Osteoblast (primary cell): Measurements from ENCODE around the gene JAG2. TPM values are rescaled to one million over a fixed set of nuclear protein-coding genes. Genes with fewer than 3 reads are reported as not detected.

Source experiments
- DNase-seq: peaks from one replicate; pipeline ENCODE4 v3.0.0; 2011; ENCODE audit warnings: low spot score, mixed read lengths; ENCODE audit not compliant: insufficient read length; ENCODE audit errors: missing footprints
- H2AFZ ChIP-seq: 2 replicates; pipeline ENCODE4 v1.6.0; 2011; ENCODE audit warnings: mild to moderate bottlenecking, low read length
- H3K27ac ChIP-seq: 2 replicates; pipeline ENCODE4 v1.5.1; 2011; ENCODE audit warnings: mild to moderate bottlenecking, low read depth, low read length, moderate library complexity
- H3K27me3 ChIP-seq: 2 replicates; pipeline ENCODE4 v1.6.0; 2012; ENCODE audit warnings: mild to moderate bottlenecking, control low read depth, inconsistent platforms, low read length, moderate library complexity; ENCODE audit not compliant: insufficient read depth
- H3K36me3 ChIP-seq: 2 replicates; pipeline ENCODE4 v1.5.1; 2011; ENCODE audit warnings: mild to moderate bottlenecking, low read length, control low read depth, moderate library complexity; ENCODE audit not compliant: insufficient read depth
- H3K4me1 ChIP-seq: 2 replicates; pipeline ENCODE4 v1.5.1; 2011; ENCODE audit warnings: mild to moderate bottlenecking, low read length, control low read depth, moderate library complexity; ENCODE audit not compliant: insufficient read depth
- H3K4me2 ChIP-seq: 2 replicates; pipeline ENCODE4 v1.6.0; 2011; ENCODE audit warnings: mild to moderate bottlenecking, low read length; ENCODE audit not compliant: insufficient read depth
- H3K4me3 ChIP-seq: fragments of 200-600 bp; sonication (generic); 3 replicates; pipeline ENCODE4 v1.5.1; 2012; ENCODE audit warnings: mild to moderate bottlenecking, low read length, inconsistent platforms; ENCODE audit not compliant: insufficient read depth
- H3K79me2 ChIP-seq: 2 replicates; pipeline ENCODE4 v1.6.0; 2012; ENCODE audit warnings: mild to moderate bottlenecking, low read length, control low read depth, inconsistent platforms; ENCODE audit not compliant: insufficient read depth
- H3K9me3 ChIP-seq: 2 replicates; pipeline ENCODE4 v1.5.1; 2011; ENCODE audit warnings: low read depth, low read length, control low read depth
- H4K20me1 ChIP-seq: 2 replicates; pipeline ENCODE4 v1.6.0; 2012; ENCODE audit warnings: mild to moderate bottlenecking, low read length, control low read depth; ENCODE audit not compliant: insufficient read depth
- CTCF ChIP-seq: IDR thresholded peaks from 2 replicates; pipeline ENCODE4 v1.5.1; 2011; ENCODE audit warnings: mild to moderate bottlenecking, low read depth, low read length, moderate library complexity; ENCODE audit errors: extremely low read depth
- total RNA-seq: library from RNA; depleted of rRNA; stranded (reverse); fragments of >200 nt; gene quantifications from 2 replicates; pipeline ENCODE4 v1.2.3, GENCODE V29; 2012

Gene JAG2
- total RNA-seq, 1 donor, result 3.3 TPM

GRCh38 chr14:105123064-105123665, 45.4 kb downstream of the JAG2 start:
- no peak for TF ChIP-seq CTCF

GRCh38 chr14:105120056-105120455, 48.5 kb downstream of the JAG2 start:
- Histone ChIP-seq H3K27ac (no peak overlapping the region), H2AFZ (no peak overlapping the region), H3K4me2 (no peak overlapping the region), H3K27me3 (peaks cover 47% of the 10 kb centered on the region), H3K79me2 (no peaks in the 10 kb centered on the region), H3K36me3 (no peaks in the 10 kb centered on the region), H3K9me3 (no peaks in the 10 kb centered on the region), H3K4me1 (no peaks in the 10 kb centered on the region), H3K4me3 (no peak overlapping the region), H4K20me1 (no peaks in the 10 kb centered on the region)
- no peak for TF ChIP-seq CTCF
- DNase-seq, result peak; percentile 60

More at GRCh38 chr14:105123064-105123665, 45.4 kb downstream of the JAG2 start:
- no peaks in the 10 kb centered on the region for H4K20me1 ChIP-seq
- no peak overlapping the region for H3K4me3 ChIP-seq
- H3K79me2 ChIP-seq, result no peaks in the 10 kb centered on the region
- no peak for DNase-seq
- H3K4me1 ChIP-seq, result no peaks in the 10 kb centered on the region
- no peaks in the 10 kb centered on the region for H3K36me3 ChIP-seq
- H3K4me2 ChIP-seq, result no peak overlapping the region
- H3K27ac ChIP-seq, result no peak overlapping the region
- H2AFZ ChIP-seq, result no peak overlapping the region
- peaks cover 54% of the 10 kb centered on the region for H3K27me3 ChIP-seq
- H3K9me3 ChIP-seq, result no peaks in the 10 kb centered on the region

GRCh38 chr14:105119408-105120025, 49.1 kb downstream of the JAG2 start:
- Histone ChIP-seq H3K4me2 (no peak overlapping the region), H4K20me1 (no peaks in the 10 kb centered on the region), H3K4me1 (no peaks in the 10 kb centered on the region), H3K36me3 (no peaks in the 10 kb centered on the region), H2AFZ (no peak overlapping the region), H3K4me3 (no peak overlapping the region), H3K79me2 (no peaks in the 10 kb centered on the region), H3K27ac (no peak overlapping the region), H3K9me3 (no peaks in the 10 kb centered on the region), H3K27me3 (peaks cover 42% of the 10 kb centered on the region)
- TF ChIP-seq CTCF, result no peak
- peak; percentile 30 for DNase-seq

- no peaks in the 10 kb centered on the region for H3K4me1 ChIP-seq
- peak; percentile 79 for DNase-seq
- no peak overlapping the region for H3K27ac ChIP-seq
- no peaks in the 10 kb centered on the region for H3K79me2 ChIP-seq
- TF ChIP-seq CTCF, result no peak
- no peaks in the 10 kb centered on the region for H4K20me1 ChIP-seq
- no peaks in the 10 kb centered on the region for H3K36me3 ChIP-seq
- H3K9me3 ChIP-seq, result no peaks in the 10 kb centered on the region
- no peak overlapping the region for H2AFZ ChIP-seq
- peaks cover 35% of the 10 kb centered on the region for H3K27me3 ChIP-seq
- H3K4me2 ChIP-seq, result no peak overlapping the region
- H3K4me3 ChIP-seq, result no peak overlapping the region
Measured at GRCh38 chr14:105118646-105119407, 49.7 kb downstream of the JAG2 start.
